WTC11 (cell line): ENCODE measurements around the gene TNFRSF1B.

Experiments used
- ATF3 ChIP-seq: sonication (generic); formaldehyde crosslinking; conservative IDR thresholded peaks from 2 replicates; pipeline ENCODE4 v1.8.1; 2022; ENCODE audit warnings: mild to moderate bottlenecking, missing genetic modification reagents
- CBFB ChIP-seq: sonication (generic); formaldehyde crosslinking; IDR thresholded peaks from 2 replicates; pipeline ENCODE4 v1.8.1; 2022; ENCODE audit warnings: mild to moderate bottlenecking, low read depth, missing genetic modification reagents
- CTCF ChIP-seq: fragments of 200-600 bp; IDR thresholded peaks from 2 replicates; pipeline ENCODE4 v1.8.0; 2022; ENCODE audit warnings: antibody characterized with exemption
- FOXJ3 ChIP-seq: sonication (generic); formaldehyde crosslinking; IDR thresholded peaks from 2 replicates; pipeline ENCODE4 v1.9.0; 2021; ENCODE audit warnings: missing genetic modification reagents, mild to moderate bottlenecking, borderline replicate concordance
- NR2C2 ChIP-seq: sonication (generic); formaldehyde crosslinking; IDR thresholded peaks from 2 replicates; pipeline ENCODE4 v1.8.0; 2022; ENCODE audit warnings: mild to moderate bottlenecking, missing genetic modification reagents
- SP1 ChIP-seq: sonication (generic); formaldehyde crosslinking; conservative IDR thresholded peaks from 2 replicates; pipeline ENCODE4 v1.8.1; 2022; ENCODE audit warnings: missing genetic modification reagents
- TEAD1 ChIP-seq: sonication (generic); formaldehyde crosslinking; IDR thresholded peaks from 2 replicates; pipeline ENCODE4 v1.8.0; 2022; ENCODE audit warnings: mild to moderate bottlenecking, missing genetic modification reagents
- TEAD4 ChIP-seq: sonication (generic); formaldehyde crosslinking; IDR thresholded peaks from 2 replicates; pipeline ENCODE4 v1.8.0; 2022; ENCODE audit warnings: mild to moderate bottlenecking, missing genetic modification reagents
- USF2 ChIP-seq: sonication (generic); formaldehyde crosslinking; IDR thresholded peaks from 2 replicates; pipeline ENCODE4 v1.8.1; 2023; ENCODE audit warnings: mild to moderate bottlenecking, missing genetic modification reagents, moderate library complexity
- ZBTB21 ChIP-seq: sonication (generic); formaldehyde crosslinking; IDR thresholded peaks from 2 replicates; pipeline ENCODE4 v1.8.1; 2023; ENCODE audit warnings: mild to moderate bottlenecking, missing genetic modification reagents, borderline replicate concordance
- ZNF232 ChIP-seq: sonication (generic); formaldehyde crosslinking; IDR thresholded peaks from 2 replicates; pipeline ENCODE4 v1.8.0; 2022; ENCODE audit warnings: mild to moderate bottlenecking, missing genetic modification reagents
- ZNF317 ChIP-seq: sonication (generic); formaldehyde crosslinking; IDR thresholded peaks from 2 replicates; pipeline ENCODE4 v1.8.1; 2023; ENCODE audit warnings: low read depth, mild to moderate bottlenecking, moderate library complexity, missing genetic modification reagents, borderline replicate concordance
- ZNF532 ChIP-seq: fragments of 250-450 bp; sonication (Bioruptor Pico); IDR thresholded peaks from 2 replicates; pipeline ENCODE4 v1.9.0; 2021; ENCODE audit warnings: mild to moderate bottlenecking, borderline replicate concordance
- ZNF671 ChIP-seq: fragments of 250-450 bp; sonication (Bioruptor Pico); IDR thresholded peaks from 2 replicates; pipeline ENCODE4 v1.8.0; 2021; ENCODE audit warnings: mild to moderate bottlenecking

GRCh38 chr1:12185036-12185917 is 18.5 kb downstream of the TNFRSF1B start:
- TF ChIP-seq ZNF532, result no peak
- TF ChIP-seq CTCF, result no peak
- TF ChIP-seq SP1, result no peak
- no peak for TF ChIP-seq ZNF671 (CRISPR knock-in tag)
- no peak for TF ChIP-seq USF2 (CRISPR knock-in tag)
- TF ChIP-seq TEAD1 (CRISPR knock-in tag), result no peak
- TF ChIP-seq ZBTB21 (CRISPR knock-in tag), result no peak
- no peak for TF ChIP-seq FOXJ3 (CRISPR knock-in tag)
- no peak for TF ChIP-seq NR2C2 (CRISPR knock-in tag)
- TF ChIP-seq TEAD4 (CRISPR knock-in tag), result no peak
- TF ChIP-seq ATF3 (CRISPR knock-in tag), result no peak
- TF ChIP-seq ZNF232 (CRISPR knock-in tag), result no peak
- TF ChIP-seq ZNF317 (CRISPR knock-in tag), result no peak
- TF ChIP-seq CBFB (CRISPR knock-in tag), result no peak
